RPMI8226 (cell line): ENCODE results near the gene SNAI1.

Source experiments
- DNase-seq: peaks from one replicate; pipeline ENCODE4 v3.0.0-alpha.2; 2015

The SNAI1 gene

GRCh38 chr20:50014570-50015562 is 32.1 kb downstream of the SNAI1 start:
- no peak for DNase-seq

GRCh38 chr20:50015636-50015992 is 32.8 kb downstream of the SNAI1 start:
- no peak for DNase-seq

DNA sequence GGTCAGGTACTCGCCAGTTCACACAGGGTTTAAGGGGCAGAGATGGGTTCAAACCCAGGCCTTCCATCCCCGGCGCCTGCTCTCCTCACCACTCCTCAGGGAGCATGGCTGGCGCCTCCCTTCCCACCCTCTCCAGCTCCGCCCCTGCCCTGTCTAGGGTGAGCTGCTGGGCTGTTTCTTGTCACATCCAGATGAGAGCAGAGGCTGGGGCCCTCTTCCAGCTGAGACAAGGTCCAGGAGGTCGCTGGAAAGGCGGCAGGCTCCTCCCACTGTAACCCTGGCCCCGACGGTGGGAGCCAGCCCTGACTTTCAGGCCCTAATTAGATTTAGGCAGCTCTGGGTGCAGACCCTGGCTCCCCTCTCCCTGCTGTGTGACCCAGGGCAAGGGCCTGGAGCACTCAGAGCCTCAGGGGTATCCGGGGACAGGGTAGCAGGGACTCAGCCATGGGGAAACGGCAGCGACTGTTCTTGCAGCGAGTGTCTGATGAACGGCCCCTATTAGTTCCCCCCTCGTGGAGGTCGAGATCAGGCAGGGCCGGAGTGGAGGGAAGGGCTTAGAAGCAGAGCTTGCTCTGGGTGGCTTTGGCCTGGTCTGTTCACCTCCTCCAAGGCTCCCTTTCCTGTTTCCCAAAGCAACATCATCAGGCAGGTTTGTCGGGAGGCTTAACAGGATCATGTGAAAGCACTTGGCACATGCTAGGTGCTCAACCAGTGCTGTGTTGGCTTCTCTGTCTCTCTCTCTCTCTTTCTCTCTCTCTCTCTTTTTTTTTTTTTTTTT is 33.4 kb downstream of the SNAI1 start:
- no peak for DNase-seq

DNA sequence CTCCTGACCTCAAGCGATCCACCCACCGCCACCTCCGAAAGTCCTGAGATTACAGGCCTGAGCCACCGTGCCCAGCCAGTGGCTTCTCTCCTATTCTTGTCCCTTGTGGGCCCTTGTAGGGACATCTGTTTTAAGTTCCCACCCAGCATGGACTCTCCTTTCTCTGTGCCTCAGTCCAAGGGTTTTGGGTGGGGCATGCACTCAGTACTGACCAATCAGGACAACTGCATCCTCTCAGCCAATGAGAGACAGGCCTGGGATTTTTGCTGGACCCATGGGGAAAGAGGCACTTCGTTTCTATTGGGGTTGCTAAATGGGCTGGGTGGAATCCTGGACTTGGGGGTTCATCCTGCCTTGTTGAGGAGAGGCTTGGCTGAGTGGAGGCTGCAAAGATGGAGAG is 34.4 kb downstream of the SNAI1 start:
- no peak for DNase-seq

- DNase-seq: no peak
Measured at GRCh38 chr20:50017576-50018248, 34.9 kb downstream of the SNAI1 start.

GRCh38 chr20:50019466-50020256 is 36.9 kb downstream of the SNAI1 start:
- DNase-seq: peak; percentile 18

DNA sequence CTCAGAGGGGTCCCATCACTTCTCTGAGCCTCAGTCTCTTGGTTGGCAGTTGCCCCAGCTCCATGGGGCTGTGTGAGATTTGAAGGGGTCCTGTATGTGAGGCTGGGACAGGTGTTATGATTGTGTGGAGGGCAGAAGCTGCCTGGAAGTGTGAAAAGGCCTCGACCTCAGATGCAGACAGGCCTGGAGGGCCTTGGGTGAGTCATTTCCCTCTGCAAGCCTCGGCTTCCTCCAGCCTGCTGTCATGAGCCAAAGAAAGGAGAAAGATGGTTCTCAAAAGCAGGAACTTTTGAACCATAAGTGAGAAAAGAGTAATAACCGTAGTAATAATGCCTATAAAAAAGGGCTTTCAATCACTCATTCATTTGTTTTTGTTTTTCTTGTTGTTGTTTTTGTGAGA is 37.5 kb downstream of the SNAI1 start:
- DNase-seq: peak; percentile 28

- no peak for DNase-seq
Measured at GRCh38 chr20:50022676-50023075, 39.9 kb downstream of the SNAI1 start.

DNA sequence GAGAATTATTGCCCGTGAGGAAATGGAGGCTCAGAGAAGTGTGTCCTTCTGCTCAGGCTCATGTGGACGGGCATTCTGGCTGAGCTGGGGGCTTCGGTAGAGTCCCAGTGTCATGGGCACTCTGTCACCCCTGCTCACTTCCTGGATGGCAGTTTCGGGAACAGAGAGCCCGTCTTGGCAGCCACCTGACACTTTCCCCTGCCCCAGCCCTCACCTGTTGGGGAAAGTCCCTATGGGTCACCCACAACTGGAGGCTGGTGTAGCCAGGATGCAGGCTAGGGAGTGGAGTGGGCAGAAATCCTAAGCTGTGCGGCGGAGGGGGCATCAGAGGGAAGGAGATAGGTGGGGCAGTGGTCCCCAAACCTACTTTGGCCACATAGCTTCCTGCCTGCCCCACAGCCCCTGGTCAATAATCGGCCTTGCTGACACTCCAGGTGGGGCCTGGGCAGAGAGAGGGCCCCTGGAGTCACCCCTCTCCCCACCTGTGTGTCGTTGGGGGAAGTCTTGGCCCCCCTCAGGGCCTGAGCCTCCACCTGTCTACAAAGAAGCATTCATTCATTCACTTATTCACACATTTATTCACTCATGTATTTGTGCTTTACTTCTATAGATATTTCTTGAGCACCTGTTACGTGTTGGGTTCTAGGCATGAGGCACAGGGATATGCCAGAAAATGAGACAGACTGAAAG is 40.5 kb downstream of the SNAI1 start:
- peak; percentile 64 for DNase-seq

DNA sequence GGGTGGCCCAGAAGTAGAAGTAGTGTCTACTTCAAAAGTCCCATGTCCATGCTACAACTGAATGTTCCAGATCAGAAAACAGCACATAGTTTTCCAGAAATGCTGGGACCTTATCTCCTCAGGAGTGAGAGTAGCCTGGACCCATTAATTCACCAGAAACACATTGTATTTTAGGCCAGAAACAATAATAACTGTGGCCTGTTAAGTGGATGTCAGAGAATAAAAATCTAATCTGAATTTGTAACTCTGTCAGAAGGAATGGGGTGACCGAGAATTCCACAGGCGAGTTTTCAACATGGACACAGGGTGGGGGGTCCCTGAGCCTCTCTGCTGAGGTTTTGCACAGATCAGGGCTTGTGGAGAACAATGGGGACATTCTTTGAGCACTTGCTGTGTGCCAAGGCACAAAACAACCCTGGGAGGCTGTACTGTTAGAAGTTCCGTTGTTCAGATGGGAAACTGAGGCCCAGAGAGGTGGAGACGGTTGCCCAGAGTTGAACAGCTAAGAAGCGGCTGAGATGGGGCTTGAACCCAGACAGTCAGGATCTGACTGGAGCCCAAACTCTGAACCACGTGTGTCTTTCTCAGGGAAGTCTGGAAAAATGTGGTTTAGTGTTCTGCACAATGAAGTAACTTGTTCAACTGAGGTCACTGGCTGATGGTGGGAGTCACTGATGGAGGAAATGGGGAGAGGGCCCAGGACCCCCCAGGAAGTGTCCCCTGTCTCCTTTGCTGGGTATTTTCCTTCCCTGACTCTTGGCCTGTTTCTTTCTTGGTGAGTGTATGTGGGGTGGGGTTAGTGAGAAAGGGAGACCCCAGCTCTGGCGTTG is 44.2 kb downstream of the SNAI1 start:
- no peak for DNase-seq

- DNase-seq: no peak
Measured at GRCh38 chr20:50027611-50028105, 44.9 kb downstream of the SNAI1 start.

DNA sequence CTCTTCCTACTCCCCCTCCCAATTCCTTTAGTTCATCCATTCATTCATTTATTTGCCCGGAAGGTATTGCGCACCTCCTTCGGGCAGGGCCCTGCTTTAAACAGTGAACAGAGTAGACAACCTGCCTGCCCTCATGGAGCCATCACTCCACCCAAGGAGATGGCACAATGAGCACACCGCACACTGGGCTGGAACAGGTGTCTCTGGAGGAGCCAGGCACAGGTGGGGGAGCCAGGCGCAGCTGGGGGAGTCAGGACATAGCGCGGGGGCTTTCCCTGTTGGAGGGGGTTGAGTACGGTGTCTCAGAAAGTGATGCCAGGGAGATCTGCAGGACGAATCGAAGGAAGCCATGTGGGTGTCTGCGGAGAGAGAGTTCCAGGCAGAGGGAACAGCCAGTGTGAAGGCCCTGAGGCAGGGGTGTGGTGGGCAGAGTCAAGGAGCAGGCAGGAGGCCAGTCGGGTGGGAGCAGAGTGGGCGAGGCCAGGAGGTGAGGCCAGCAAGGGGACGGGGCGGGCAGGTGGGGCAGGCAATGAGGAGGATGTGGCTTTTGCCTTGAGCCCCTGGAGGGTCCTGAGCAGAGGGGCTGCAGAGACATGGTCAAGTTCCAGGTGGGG is 46.4 kb downstream of the SNAI1 start:
- no peak for DNase-seq

- no peak for DNase-seq
Measured at GRCh38 chr20:50029697-50030461, 47.1 kb downstream of the SNAI1 start.

- no peak for DNase-seq
Measured at GRCh38 chr20:50032955-50033666, 50.3 kb downstream of the SNAI1 start.

DNA sequence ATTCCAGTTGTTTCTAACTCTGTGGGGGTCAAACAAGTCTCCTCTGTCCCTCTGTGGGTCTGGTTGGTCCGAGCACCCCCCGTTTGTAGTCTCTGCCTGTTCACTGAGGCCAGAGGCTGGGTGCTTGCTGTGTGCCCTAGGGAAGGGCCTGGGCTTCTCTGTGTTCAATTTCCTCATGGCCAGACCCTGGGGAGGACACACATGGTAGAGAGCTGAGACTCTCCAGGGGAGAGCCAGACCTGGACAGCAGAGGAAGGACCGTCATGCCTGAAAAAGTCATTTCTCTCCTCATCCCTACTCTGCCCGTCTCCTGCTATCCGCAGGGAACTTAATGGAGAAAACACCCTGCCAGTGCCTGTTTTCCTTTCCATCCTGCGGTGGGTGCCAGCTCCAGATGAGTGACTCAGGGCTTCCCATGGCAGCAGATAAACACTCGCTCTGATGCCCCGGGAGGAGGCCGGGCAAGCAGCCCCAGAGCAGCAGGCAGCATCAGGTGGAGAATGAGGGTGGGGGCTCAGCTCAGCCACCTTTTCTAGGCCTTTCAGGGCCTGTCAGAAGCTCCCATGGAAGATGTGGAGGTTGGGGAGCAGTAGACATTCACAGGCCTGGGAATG is 51.9 kb downstream of the SNAI1 start:
- DNase-seq: no peak

DNA sequence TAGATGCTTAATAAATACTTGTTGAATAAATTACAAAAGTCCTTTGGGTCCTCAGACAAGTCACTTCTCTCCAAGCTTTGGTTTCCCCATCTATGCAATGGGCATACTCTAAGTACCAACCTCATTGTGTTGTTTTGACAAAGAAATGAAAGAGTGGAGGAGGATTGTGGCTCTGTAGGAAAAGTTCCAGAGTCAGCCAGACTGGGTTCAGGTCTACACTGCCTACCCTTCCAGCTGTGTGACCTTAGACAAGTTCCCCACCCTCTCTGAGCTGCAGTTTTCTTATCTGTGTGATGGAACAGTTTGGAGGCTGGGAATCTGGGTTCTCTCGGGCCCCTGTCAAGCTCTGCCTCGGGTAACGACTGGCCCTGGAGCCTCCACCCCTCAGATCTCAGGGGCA is 53.9 kb downstream of the SNAI1 start:
- DNase-seq: no peak

GRCh38 chr20:50037123-50037522 is 54.3 kb downstream of the SNAI1 start:
- DNase-seq: no peak

- no peak for DNase-seq
Measured at GRCh38 chr20:50037575-50037974, 54.8 kb downstream of the SNAI1 start.
